Measurements from ENCODE around the gene ATP5F1D.
"Not testable (repeated sequence)": the region's sequence is repeated elsewhere in the genome, so short reads cannot be mapped to it uniquely, and the experiment has no call there.

The ATP5F1D gene

GRCh38 chr19:1241417-1242095 is at the start of gene ATP5F1D:
TSS of gene ATP5F1D (plus strand) at chr19:1241751. CDS start at chr19:1241851, 100 bp downstream.
- in situ Hi-C loops (cut with MboI; ENCODE audit: low sequenced_read_pairs): no loop called here

- in situ Hi-C loops (cut with MboI; ENCODE audit: low sequenced_read_pairs): no loop called here
Measured at GRCh38 chr19:1199531-1199930, 42.0 kb upstream of the ATP5F1D start.

DNA sequence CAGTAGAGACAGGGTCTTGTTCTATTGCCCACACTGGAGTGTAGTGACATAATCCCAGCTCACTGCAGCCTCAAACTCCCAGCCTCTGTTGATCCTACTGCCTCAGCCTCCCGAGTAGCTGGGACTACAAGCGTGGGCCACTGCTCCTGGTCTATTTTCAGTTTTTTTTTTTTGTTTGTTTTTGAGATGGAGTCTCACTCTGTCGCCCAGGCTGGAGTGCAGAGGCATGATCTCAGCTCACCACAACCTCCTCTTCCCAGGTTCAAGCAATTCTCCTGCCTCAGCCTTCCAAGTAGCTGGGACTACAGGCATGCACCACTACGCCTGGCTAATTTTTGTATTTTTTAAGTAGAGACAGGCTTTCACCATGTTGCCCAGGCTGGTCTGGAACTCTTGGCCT is 40.9 kb upstream of the ATP5F1D start:
- in situ Hi-C loops (cut with MboI; ENCODE audit: low sequenced_read_pairs): not testable (repeated sequence)

- in situ Hi-C loops (cut with MboI; ENCODE audit: low sequenced_read_pairs): no loop called here
Measured at GRCh38 chr19:1205114-1206099, 36.1 kb upstream of the ATP5F1D start, which contains the start of gene STK11. TSS of gene STK11 (plus strand) at chr19:1205778. CDS start at chr19:1206914, 1,136 bp downstream.

- in situ Hi-C loops (cut with MboI; ENCODE audit: low sequenced_read_pairs): no loop called here
Measured at GRCh38 chr19:1206150-1206863, 35.2 kb upstream of the ATP5F1D start.

DNA sequence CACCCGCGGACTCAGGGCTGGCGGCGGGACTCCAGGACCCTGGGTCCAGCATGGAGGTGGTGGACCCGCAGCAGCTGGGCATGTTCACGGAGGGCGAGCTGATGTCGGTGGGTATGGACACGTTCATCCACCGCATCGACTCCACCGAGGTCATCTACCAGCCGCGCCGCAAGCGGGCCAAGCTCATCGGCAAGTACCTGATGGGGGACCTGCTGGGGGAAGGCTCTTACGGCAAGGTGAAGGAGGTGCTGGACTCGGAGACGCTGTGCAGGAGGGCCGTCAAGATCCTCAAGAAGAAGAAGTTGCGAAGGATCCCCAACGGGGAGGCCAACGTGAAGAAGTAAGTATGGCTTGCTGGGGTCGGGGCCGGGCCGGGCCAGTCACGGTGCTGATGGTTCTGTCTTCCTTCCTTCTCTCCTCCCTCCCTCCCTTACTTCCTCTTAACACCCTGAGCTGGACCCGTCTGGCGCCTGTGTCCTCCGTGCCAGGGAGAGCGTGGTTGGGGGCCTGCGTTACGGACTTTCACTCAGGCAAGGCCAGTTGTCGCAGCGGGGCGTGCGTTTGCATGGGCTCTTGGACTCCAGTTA is 34.6 kb upstream of the ATP5F1D start:
- in situ Hi-C loops (cut with MboI; ENCODE audit: low sequenced_read_pairs): no loop called here

DNA sequence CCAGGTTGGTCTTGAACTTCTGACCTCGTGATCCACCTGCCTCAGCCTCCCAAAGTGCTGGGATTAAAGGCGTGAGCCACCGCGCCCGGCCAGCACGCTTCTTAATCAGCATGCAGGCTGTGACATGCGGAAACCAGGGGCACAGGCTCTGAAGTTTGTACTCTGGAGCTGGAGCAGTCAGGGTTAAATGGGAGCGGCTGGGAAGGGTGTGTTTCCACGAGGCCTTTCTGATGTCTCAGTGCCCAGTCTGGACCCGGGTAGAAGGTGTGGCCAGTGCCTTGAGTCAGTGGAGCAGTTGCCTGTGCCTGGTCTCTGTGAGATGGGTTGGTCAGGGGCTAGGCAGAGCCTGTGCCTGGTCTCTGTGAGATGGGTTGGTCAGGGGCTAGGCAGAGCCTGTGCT is 32.7 kb upstream of the ATP5F1D start:
- in situ Hi-C loops (cut with MboI; ENCODE audit: low sequenced_read_pairs): not testable (repeated sequence)

- in situ Hi-C loops (cut with MboI; ENCODE audit: low sequenced_read_pairs): no loop called here
Measured at GRCh38 chr19:1210227-1210538, 31.4 kb upstream of the ATP5F1D start.

GRCh38 chr19:1211494-1212234 is 29.9 kb upstream of the ATP5F1D start:
- in situ Hi-C loops (cut with MboI; ENCODE audit: low sequenced_read_pairs): no loop called here

DNA sequence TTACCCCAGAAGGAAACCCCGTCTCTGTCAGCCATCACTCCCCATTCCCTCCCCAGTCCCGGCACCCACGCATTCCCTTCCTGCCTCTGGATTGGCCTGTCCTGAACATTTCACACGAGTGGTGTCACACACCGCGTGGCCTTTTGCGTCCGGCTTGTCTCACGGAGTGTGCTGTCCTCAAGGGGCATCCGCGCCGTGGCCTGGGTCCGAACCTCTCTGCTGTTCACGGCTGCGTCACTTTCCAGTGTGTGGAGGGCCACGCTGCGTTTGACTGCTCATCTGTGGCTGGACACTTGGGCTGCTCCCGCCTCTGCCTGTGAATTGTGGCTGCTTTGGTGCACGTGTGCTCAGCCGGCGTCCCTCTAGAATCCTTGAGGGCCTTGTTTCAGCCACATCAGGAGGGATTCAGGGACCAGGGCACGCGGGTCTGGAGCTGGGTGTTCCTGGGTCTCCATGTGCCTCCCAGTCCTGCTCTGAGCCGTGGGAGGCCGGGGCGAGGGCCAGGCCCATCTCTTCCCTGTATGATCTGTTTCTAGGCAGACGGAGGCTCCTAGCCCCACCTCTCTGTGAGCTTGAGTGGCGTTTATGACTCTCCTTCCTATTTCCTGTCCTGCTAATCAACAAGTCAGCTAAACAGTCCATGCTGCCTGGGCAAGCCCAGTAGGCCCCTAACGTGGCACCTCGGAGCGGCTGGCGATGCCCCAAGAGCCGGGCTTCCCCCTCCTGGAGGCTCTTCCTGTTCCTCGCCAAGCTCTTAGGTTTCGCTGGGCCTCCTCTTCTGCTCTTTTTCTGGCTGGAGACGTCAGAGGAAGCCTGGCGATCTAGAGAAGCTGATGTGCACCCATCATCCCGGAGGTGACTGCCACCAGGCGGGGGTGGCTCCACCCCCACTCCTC is 27.9 kb upstream of the ATP5F1D start:
- in situ Hi-C loops (cut with MboI; ENCODE audit: low sequenced_read_pairs): no loop called here

DNA sequence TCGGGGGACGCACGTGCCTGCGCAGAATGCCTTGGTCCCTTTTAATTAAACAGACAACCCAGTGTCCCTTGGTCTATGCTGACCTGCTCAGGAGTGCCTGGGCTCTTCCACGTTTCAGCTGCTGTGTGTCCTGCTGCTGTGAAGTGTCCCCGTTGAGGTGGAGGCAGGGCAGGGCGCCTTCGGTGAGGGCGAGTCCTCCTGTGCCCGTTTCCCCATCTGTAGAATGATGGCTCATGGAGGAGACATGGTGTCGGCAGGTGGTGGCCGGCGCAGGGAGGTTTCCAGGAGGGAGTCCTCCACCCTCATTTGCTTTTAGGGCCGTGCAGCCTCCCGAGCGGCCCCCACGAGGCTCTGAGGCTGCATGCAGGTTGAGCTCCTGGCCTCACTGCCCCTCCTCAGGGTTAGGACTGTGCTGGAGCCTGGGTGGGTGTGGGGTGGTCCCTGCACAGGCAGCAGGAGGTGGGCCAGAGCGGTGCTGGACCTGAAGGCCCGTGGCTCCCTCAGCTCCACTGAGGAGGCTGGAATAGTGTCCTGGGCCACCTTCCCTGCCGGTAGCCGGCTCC is 27.2 kb upstream of the ATP5F1D start:
- in situ Hi-C loops (cut with MboI; ENCODE audit: low sequenced_read_pairs): no loop called here

GRCh38 chr19:1214862-1215731 is 26.5 kb upstream of the ATP5F1D start:
- in situ Hi-C loops (cut with MboI; ENCODE audit: low sequenced_read_pairs): no loop called here

GRCh38 chr19:1216756-1217155 is 24.8 kb upstream of the ATP5F1D start:
- in situ Hi-C loops (cut with MboI; ENCODE audit: low sequenced_read_pairs): no loop called here

DNA sequence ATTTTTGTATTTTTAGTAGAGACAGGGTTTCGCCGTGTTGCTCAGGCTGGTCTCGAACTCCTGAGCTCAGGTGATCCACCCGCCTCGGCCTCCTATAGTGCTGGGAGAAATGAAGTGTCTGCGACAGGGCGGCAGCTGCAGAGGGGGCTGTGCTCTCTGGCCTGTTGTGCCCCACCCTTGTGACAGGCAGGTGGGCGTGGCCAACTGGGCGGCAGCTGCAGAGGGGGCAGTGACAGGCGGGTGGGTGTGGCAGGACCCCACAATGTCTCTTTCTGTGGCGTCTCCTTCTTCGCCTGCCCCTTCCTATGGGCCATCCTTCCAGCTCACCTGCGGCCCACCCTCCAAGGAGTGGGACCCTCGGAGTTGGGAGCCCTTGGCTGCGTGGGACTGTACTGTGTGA is 24.2 kb upstream of the ATP5F1D start:
- in situ Hi-C loops (cut with MboI; ENCODE audit: low sequenced_read_pairs): no loop called here

GRCh38 chr19:1218751-1219567 is 22.6 kb upstream of the ATP5F1D start:
- in situ Hi-C loops (cut with MboI; ENCODE audit: low sequenced_read_pairs): no loop called here

GRCh38 chr19:1219786-1220476 is 21.6 kb upstream of the ATP5F1D start:
- in situ Hi-C loops (cut with MboI; ENCODE audit: low sequenced_read_pairs): no loop called here

- in situ Hi-C loops (cut with MboI; ENCODE audit: low sequenced_read_pairs): no loop called here
Measured at GRCh38 chr19:1220477-1220930, 21.0 kb upstream of the ATP5F1D start.
